Karpas-422 (cell line): Measurements from ENCODE around the gene NCOA3. TPM values are rescaled to one million over a fixed set of nuclear protein-coding genes. Genes with fewer than 3 reads are reported as not detected.

Experiments
- DNase-seq: peaks from one replicate; pipeline ENCODE4 v3.0.0-alpha.2; 2015
- H2AFZ ChIP-seq: fragments of 200-600 bp; sonication (generic); 2 replicates; pipeline ENCODE4 v1.6.1; 2014; ENCODE audit warnings: antibody characterized with exemption, low read length, mixed read lengths
- H3K27ac ChIP-seq: fragments of 200-600 bp; sonication (generic); 2 replicates; pipeline ENCODE4 v1.5.1; 2014; ENCODE audit warnings: mild to moderate bottlenecking, low read length, moderate library complexity
- H3K27me3 ChIP-seq: fragments of 200-600 bp; sonication (generic); 2 replicates; pipeline ENCODE4 v1.6.1; 2014; ENCODE audit warnings: low read length, mixed read lengths
- H3K36me3 ChIP-seq: fragments of 200-600 bp; sonication (generic); 2 replicates; pipeline ENCODE4 v1.6.1; 2014; ENCODE audit warnings: low read length, mixed read lengths; ENCODE audit not compliant: insufficient read depth
- H3K4me1 ChIP-seq: fragments of 200-600 bp; sonication (generic); 2 replicates; pipeline ENCODE4 v1.6.1; 2014; ENCODE audit warnings: mild to moderate bottlenecking, low read length, mixed read lengths
- H3K4me2 ChIP-seq: fragments of 200-600 bp; sonication (generic); 2 replicates; pipeline ENCODE4 v1.6.1; 2014; ENCODE audit warnings: low read length, low read depth, mild to moderate bottlenecking; ENCODE audit not compliant: poor library complexity, severe bottlenecking
- H3K4me3 ChIP-seq: fragments of 200-600 bp; sonication (generic); 2 replicates; pipeline ENCODE4 v1.5.1; 2014; ENCODE audit warnings: mild to moderate bottlenecking, antibody characterized with exemption, low read length, mixed read lengths
- H3K79me2 ChIP-seq: fragments of 200-600 bp; sonication (generic); 2 replicates; pipeline ENCODE4 v1.6.1; 2014; ENCODE audit warnings: mild to moderate bottlenecking, low read length, mixed read lengths
- H3K9ac ChIP-seq: fragments of 200-600 bp; sonication (generic); 2 replicates; pipeline ENCODE4 v1.6.0; 2014; ENCODE audit warnings: low read length
- H3K9me2 ChIP-seq: fragments of 200-600 bp; sonication (generic), shearing (Covaris generic); replicated peaks from 2 replicates; pipeline ENCODE4 v1.6.0; 2014; ENCODE audit warnings: mild to moderate bottlenecking, low read length, moderate library complexity; ENCODE audit not compliant: insufficient read depth
- H3K9me3 ChIP-seq: fragments of 300-700, 200-600 bp; sonication (generic); 2 replicates; pipeline ENCODE4 v1.6.1; 2014; ENCODE audit warnings: low read length, mixed read lengths
- H4K20me1 ChIP-seq: fragments of 200-600 bp; sonication (generic); 2 replicates; pipeline ENCODE4 v1.6.1; 2014; ENCODE audit warnings: mild to moderate bottlenecking, antibody characterized with exemption, low read length, low read depth; ENCODE audit not compliant: insufficient read depth
- total RNA-seq: library from RNA; depleted of rRNA; stranded (reverse); fragments of >200 nt; shearing (Covaris generic); gene quantifications from 2 replicates; pipeline ENCODE4 v1.2.3, GENCODE V29; 2014; ENCODE audit warnings: low replicate concordance

The NCOA3 gene
- total RNA-seq, 1 experiment from 2014 or later: 90.0 TPM

- H3K36me3 ChIP-seq: no peaks in the 10 kb centered on the region
- no peak overlapping the region for H3K4me3 ChIP-seq
- H3K9me3 ChIP-seq: no peaks in the 10 kb centered on the region
- H4K20me1 ChIP-seq: no peaks in the 10 kb centered on the region
- H3K27ac ChIP-seq: no peak overlapping the region
- H3K27me3 ChIP-seq: no peaks in the 10 kb centered on the region
- no peaks in the 10 kb centered on the region for H3K79me2 ChIP-seq
- no peaks in the 10 kb centered on the region for H3K9me2 ChIP-seq
- H2AFZ ChIP-seq: no peak overlapping the region
- peaks cover 18% of the 10 kb centered on the region for H3K4me1 ChIP-seq
- no peak overlapping the region for H3K4me2 ChIP-seq
- peak; percentile 40 for DNase-seq
- H3K9ac ChIP-seq: no peak overlapping the region
Observed at GRCh38 chr20:47466213-47466612, 35.5 kb upstream of the NCOA3 start.

DNA sequence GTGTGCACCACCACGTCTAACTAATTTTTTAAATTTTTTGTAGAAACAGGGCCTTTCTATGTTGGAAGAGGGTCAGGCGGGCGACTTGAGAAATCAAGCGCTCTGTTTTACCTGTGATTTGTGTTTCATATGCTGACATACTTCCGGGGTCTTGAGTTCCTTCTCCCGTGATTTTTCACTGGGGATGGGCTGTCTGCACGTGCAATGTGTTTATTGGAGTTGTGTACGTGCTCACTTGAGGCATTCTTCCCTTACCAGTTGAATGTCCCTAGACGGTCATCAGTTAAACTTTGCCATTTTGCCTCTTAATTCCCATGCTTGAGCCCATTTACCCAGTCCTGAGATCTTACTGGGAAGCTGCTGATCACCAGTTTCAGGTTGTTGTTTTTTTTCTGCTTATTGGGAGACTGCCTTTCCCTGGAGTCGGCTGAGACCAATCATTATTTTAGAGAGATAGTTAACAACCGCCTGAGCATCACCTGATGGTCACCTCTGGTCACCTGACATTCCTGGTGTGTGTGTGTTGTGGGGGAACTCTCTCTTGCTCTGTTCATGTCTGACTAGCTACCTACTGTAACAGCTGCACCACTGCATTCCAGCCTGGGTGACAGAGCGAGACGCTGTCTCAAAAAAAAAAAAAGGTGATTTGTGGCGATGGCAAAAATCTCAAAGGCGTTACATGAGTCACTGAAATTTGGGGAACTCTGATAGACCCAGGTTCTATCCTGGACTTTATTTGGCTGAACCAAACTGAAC lies 34.8 kb upstream of the NCOA3 start:
- Histone ChIP-seq H2AFZ (no peak overlapping the region), H3K27ac (no peak overlapping the region), H3K27me3 (no peaks in the 10 kb centered on the region), H3K9me3 (no peaks in the 10 kb centered on the region), H3K36me3 (no peaks in the 10 kb centered on the region), H4K20me1 (no peaks in the 10 kb centered on the region), H3K9ac (no peak overlapping the region), H3K4me2 (no peak overlapping the region), H3K4me3 (no peak overlapping the region), H3K4me1 (peaks cover 18% of the 10 kb centered on the region), H3K79me2 (no peaks in the 10 kb centered on the region), H3K9me2 (no peaks in the 10 kb centered on the region)
- DNase-seq: peak; percentile 38

DNA sequence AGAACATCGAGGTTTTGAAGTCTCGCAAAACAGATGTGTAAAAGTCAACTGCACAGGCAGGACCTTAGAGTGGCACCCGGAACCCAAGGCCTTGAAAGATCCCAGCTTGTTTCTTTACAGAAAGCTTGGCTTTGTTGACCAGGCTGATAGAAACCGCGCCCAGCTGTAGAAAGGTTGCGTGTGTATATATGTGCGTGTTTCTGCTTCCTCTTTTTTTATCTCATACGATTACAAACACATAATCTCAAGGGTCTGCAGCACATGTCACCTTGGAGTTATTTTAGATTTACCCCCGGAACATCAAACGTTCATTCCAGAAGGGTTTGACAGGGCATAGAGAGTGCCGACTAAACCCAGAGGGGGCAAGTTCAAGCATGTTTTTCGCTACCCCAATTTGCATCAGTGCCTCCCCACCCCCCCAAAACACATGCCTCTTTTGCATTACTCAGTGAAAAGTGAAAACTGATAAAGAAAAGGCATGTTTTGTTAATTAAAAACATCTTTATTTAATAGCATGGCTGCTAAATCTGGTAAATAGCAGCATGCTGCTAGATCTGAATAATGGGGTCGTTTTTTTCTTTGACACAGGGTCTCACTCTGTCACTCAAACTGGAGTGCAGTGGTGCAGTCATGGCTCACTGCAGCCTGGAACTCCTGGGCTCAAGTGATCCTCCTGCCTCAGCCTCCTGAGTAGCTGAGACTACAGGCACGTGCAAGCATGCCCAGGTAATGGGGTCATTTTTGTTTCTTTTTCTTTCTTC lies 33.2 kb upstream of the NCOA3 start:
- Histone ChIP-seq H3K27ac (no peak overlapping the region), H3K27me3 (no peaks in the 10 kb centered on the region), H3K36me3 (no peaks in the 10 kb centered on the region), H3K9me3 (no peaks in the 10 kb centered on the region), H2AFZ (peak overlapping the region; percentile 77), H3K79me2 (no peaks in the 10 kb centered on the region), H3K4me3 (peak overlapping the region; percentile 22; the same call in 1 of the 2 replicates), H3K9me2 (no peaks in the 10 kb centered on the region), H4K20me1 (no peaks in the 10 kb centered on the region), H3K9ac (peak overlapping the region; percentile 37), H3K4me1 (peaks cover 25% of the 10 kb centered on the region), H3K4me2 (peak overlapping the region; percentile 57)
- DNase-seq: peak; percentile 64

- no peaks in the 10 kb centered on the region for H3K36me3 ChIP-seq
- DNase-seq: no peak
- H3K9me2 ChIP-seq: no peaks in the 10 kb centered on the region
- H4K20me1 ChIP-seq: no peaks in the 10 kb centered on the region
- H3K9ac ChIP-seq: no peak overlapping the region
- H3K27me3 ChIP-seq: no peaks in the 10 kb centered on the region
- no peaks in the 10 kb centered on the region for H3K79me2 ChIP-seq
- H3K27ac ChIP-seq: no peak overlapping the region
- peaks cover 18% of the 10 kb centered on the region for H3K4me1 ChIP-seq
- H3K9me3 ChIP-seq: no peaks in the 10 kb centered on the region
- H3K4me3 ChIP-seq: no peak overlapping the region
- no peak overlapping the region for H2AFZ ChIP-seq
- H3K4me2 ChIP-seq: no peak overlapping the region
Observed at GRCh38 chr20:47475419-47476044, 26.2 kb upstream of the NCOA3 start.

DNA sequence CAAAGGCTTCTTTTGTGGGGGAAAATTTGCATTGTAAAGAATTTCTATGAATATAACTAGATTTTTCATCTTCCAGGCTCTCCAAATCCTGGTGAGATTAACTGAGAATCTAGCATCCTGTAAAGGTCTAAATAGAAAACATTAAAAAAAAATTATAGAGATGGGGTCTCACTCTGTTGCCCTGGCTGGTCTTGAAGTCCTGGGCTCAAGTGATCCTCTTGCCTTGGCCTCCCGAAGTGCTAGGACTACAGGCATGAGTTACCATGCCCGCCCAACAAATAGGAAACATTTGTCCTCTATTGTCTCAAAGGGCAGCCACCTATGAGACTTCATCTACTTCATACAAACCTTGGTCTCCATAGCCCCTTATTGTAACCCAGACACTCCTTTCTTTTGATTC lies 25.2 kb upstream of the NCOA3 start:
- Histone ChIP-seq H3K79me2 (no peaks in the 10 kb centered on the region), H3K27ac (no peak overlapping the region), H3K9ac (no peak overlapping the region), H3K9me2 (no peaks in the 10 kb centered on the region), H3K36me3 (no peaks in the 10 kb centered on the region), H3K4me3 (no peak overlapping the region), H3K9me3 (no peaks in the 10 kb centered on the region), H3K4me1 (peaks cover 18% of the 10 kb centered on the region), H3K4me2 (no peak overlapping the region), H2AFZ (no peak overlapping the region), H4K20me1 (no peaks in the 10 kb centered on the region), H3K27me3 (no peaks in the 10 kb centered on the region)
- no peak for DNase-seq

GRCh38 chr20:47479093-47479492 lies 22.6 kb upstream of the NCOA3 start:
- DNase-seq: no peak
- Histone ChIP-seq H3K9me2 (no peaks in the 10 kb centered on the region), H3K4me1 (peaks cover 6% of the 10 kb centered on the region), H3K27me3 (no peaks in the 10 kb centered on the region), H3K9ac (no peak overlapping the region), H4K20me1 (no peaks in the 10 kb centered on the region), H3K4me2 (no peak overlapping the region), H3K36me3 (no peaks in the 10 kb centered on the region), H3K9me3 (no peaks in the 10 kb centered on the region), H2AFZ (no peak overlapping the region), H3K27ac (no peak overlapping the region), H3K4me3 (no peak overlapping the region), H3K79me2 (no peaks in the 10 kb centered on the region)

DNA sequence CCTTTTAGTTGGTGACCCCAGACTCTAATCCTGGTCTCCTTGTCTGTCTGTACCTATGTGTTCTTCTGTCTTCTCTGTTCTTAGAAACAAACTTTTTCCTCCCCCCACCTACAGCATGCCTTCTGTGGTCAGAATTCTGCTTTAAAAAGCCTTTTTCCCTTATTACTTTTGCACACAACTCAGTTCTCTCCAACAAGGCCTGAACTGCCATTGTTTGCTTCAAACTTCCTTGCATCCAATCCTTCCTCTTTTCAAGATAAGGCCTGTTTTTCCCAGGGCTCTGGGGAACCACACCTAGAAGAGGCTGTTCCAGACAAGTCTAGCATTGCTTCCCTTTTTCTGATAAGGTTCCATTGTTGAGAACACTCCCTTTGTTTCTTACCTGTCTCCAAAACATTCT lies 22.2 kb upstream of the NCOA3 start:
- no peak overlapping the region for H3K9ac ChIP-seq
- no peak overlapping the region for H2AFZ ChIP-seq
- H4K20me1 ChIP-seq: no peaks in the 10 kb centered on the region
- no peak for DNase-seq
- peaks cover 6% of the 10 kb centered on the region for H3K4me1 ChIP-seq
- H3K9me3 ChIP-seq: no peaks in the 10 kb centered on the region
- no peak overlapping the region for H3K4me2 ChIP-seq
- H3K4me3 ChIP-seq: no peak overlapping the region
- H3K27ac ChIP-seq: no peak overlapping the region
- H3K79me2 ChIP-seq: no peaks in the 10 kb centered on the region
- no peaks in the 10 kb centered on the region for H3K36me3 ChIP-seq
- H3K27me3 ChIP-seq: no peaks in the 10 kb centered on the region
- no peaks in the 10 kb centered on the region for H3K9me2 ChIP-seq

DNA sequence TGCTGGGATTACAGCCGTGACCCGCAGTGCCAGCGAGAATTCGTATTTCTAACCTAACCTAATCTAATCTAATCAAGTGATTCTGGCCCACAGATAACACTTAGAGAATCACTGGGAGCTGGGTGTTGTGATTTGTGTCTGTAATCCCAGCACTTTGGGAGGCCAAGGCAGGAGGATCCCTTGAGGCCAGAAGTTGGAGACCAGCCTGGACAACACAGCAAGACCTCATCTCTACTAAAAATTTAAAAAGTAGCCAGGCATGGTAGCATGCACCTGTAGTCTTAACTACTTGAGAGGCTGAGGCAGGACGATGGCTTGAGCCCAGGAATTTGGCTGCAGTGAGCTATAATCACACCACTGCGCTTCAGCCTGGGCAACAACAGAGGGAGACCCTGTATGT lies 21.4 kb upstream of the NCOA3 start:
- H3K9me3 ChIP-seq: no peaks in the 10 kb centered on the region
- no peaks in the 10 kb centered on the region for H3K9me2 ChIP-seq
- H3K27ac ChIP-seq: no peak overlapping the region
- no peaks in the 10 kb centered on the region for H4K20me1 ChIP-seq
- H3K4me2 ChIP-seq: no peak overlapping the region
- no peak overlapping the region for H2AFZ ChIP-seq
- DNase-seq: no peak
- no peaks in the 10 kb centered on the region for H3K27me3 ChIP-seq
- no peak overlapping the region for H3K9ac ChIP-seq
- H3K4me1 ChIP-seq: peaks cover 10% of the 10 kb centered on the region
- no peaks in the 10 kb centered on the region for H3K36me3 ChIP-seq
- no peak overlapping the region for H3K4me3 ChIP-seq
- H3K79me2 ChIP-seq: no peaks in the 10 kb centered on the region
